Left lung (tissue), 10 donors: ENCODE data around the gene PIK3R5. TPM values are rescaled to one million over a fixed set of nuclear protein-coding genes. Genes with fewer than 3 reads are reported as not detected.

ENCODE experiments used
- ATAC-seq: fragments of 200-7000 bp; cut with Tn5 transposase; one replicate; pipeline ENCODE4 v1.9.1; 2020; ENCODE audit warnings: moderate library complexity
- DNase-seq, 4 donors: peaks; one replicate each; pipeline ENCODE4 v3.0.0-alpha.2; 2013 to 2020
- H3K27ac ChIP-seq, 2 donors: fragments of 200-600 bp; sonication (generic) in 1 of 2; one replicate each; pipeline versions ENCODE4 v1.5.0 to v1.8.0; 2020 to 2021
- H3K27me3 ChIP-seq, 2 donors: fragments of 200-600 bp; sonication (generic) in 1 of 2; one replicate each; pipeline versions ENCODE4 v1.5.0 to v1.8.0; 2020 to 2021
- H3K36me3 ChIP-seq, 2 donors: fragments of 200-600 bp; sonication (generic) in 1 of 2; one replicate each; pipeline versions ENCODE4 v1.5.0 to v1.8.0; 2020 to 2021
- H3K4me1 ChIP-seq, 2 donors: fragments of 200-600 bp; one replicate each; pipeline ENCODE4 v1.8.0; 2021
- H3K4me3 ChIP-seq, 2 donors: fragments of 200-600 bp; sonication (generic) in 1 of 2; one replicate each; pipeline versions ENCODE4 v1.5.0 to v1.8.0; 2020 to 2021; ENCODE audit warnings: mild to moderate bottlenecking in 1 of 2
- H3K9me3 ChIP-seq, 2 donors: fragments of 200-600 bp; sonication (generic) in 1 of 2; one replicate each; pipeline versions ENCODE4 v1.5.0 to v1.8.0; 2020 to 2021
- intact Hi-C, 2 donors: fragments of 100-400 bp; cut with DNase I; formaldehyde crosslinking; loops; one replicate each; pipeline versions ENCODE4 v1.11.2 to v1.14.2; 2022
- polyA plus RNA-seq, 6 donors: library from polyadenylated mRNA; unstranded; fragments of 120-200 nt; gene quantifications; one replicate each; pipeline ENCODE4 v1.2.1, GENCODE V29; 2013; ENCODE audit not compliant: insufficient read length in 6 of 6
- total RNA-seq, 2 donors: library from RNA; stranded (reverse); fragmentation: NEBNext Ultra II Directional; extraction: Animal tissue kit (Norgen Biotek cat#: 25700); gene quantifications; one replicate each; pipeline ENCODE4 v1.2.1, GENCODE V29; 2021
- TF ChIP-seq, protein P1 (sequence below), 2 donors: fragments of 200-600 bp; sonication (generic) in 1 of 2; IDR thresholded peaks; one replicate each; pipeline versions ENCODE4 v1.5.0 to v1.8.0; 2021; ENCODE audit warnings: antibody characterized with exemption in 2 of 2
- donor health status: DM: no; HTN: yes; CAD: no.
- donor health status: DM: no; HTN: no; CAD: no.

The PIK3R5 gene
- total and polyA plus RNA-seq, 8 donors = 1.1 to 84.8 (median 2.0) TPM

DNA sequence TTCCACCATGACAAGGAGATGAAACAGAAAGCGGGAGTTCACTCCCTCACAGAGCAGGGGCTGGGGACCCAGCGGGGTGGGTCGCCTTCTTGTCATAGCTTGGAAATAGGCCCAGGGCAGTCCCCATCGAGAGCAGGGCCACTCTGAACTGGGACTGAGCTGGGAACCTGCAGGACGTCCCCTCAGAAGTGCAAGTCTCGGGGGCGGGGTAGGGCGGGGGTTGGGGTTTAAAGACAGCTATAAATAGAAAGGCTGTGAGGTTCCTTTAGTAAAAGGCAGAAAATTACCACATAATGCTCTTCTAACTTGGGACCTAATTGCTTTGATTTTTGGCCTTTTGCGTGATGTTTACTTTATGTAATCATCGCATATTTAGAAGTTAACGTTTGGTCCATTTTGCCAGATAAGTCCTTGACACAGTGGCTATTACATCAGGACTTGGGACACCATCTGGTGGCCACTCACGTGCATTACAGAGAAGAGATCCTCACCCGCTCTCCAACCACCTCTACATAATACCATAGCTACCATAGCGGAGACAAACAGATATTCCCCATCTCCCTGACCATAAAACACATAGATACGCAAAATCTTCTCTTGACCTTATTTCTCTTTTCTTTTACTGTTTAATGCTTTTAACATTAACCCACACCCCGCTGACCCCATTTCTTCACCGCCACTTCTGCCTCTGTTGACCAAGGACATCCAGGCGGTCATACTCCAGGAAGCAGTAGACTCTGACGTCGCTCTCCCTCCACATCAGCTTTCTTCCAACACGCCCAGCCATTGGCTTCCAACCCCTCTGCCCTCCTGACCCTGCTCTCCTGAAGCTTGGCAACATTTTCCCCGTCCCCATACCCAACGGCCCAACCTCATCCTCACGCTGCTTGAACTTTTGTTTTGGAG lies 70.6 kb downstream of the PIK3R5 start:
- no peaks in the 10 kb centered on the region for H3K9me3 ChIP-seq
- peaks cover 0 to 29% of the 10 kb centered on the region in 2 donors for H3K4me1 ChIP-seq
- H3K27ac ChIP-seq = no peak overlapping the region
- peaks cover 0 to 75% of the 10 kb centered on the region in 2 donors for H3K36me3 ChIP-seq
- H3K4me3 ChIP-seq = no peak overlapping the region
- TF ChIP-seq, protein P1, sequence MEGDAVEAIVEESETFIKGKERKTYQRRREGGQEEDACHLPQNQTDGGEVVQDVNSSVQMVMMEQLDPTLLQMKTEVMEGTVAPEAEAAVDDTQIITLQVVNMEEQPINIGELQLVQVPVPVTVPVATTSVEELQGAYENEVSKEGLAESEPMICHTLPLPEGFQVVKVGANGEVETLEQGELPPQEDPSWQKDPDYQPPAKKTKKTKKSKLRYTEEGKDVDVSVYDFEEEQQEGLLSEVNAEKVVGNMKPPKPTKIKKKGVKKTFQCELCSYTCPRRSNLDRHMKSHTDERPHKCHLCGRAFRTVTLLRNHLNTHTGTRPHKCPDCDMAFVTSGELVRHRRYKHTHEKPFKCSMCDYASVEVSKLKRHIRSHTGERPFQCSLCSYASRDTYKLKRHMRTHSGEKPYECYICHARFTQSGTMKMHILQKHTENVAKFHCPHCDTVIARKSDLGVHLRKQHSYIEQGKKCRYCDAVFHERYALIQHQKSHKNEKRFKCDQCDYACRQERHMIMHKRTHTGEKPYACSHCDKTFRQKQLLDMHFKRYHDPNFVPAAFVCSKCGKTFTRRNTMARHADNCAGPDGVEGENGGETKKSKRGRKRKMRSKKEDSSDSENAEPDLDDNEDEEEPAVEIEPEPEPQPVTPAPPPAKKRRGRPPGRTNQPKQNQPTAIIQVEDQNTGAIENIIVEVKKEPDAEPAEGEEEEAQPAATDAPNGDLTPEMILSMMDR (IDR thresholded peaks at IDR 0.05) = peak; percentile 75 to 85
- DNase-seq (peak in 2 of 4 donors; percentile 51 to 75), ATAC-seq (peak; percentile 93)
- H3K27me3 ChIP-seq = peaks cover 0 to 43% of the 10 kb centered on the region in 2 donors
- intact Hi-C loops = no loop called here

DNA sequence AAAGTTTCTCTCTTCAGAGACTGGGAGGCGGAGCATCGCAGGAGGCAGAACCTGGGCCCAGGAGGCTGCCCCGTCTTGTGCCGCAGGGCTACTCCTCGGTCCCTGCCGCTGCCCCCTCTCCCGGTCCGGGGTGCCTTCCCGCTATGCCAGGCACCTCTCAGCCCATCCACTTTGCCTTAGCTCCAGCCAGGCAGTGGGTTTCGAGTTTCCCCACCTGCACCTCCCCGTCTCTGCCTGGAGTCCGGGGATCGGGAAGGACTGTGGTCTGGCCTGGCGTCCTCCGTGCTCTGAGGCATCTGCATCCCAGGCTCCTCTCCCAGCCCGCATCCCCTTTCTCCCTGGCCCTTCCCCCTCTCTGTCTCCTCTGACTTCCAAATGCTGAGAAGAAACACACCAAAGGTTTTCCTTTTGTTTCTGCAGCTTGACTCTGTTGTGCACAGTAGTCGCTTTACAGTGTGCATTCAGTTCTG lies 71.3 kb downstream of the PIK3R5 start:
- H3K4me1 ChIP-seq = peaks cover 0 to 22% of the 10 kb centered on the region in 2 donors
- TF ChIP-seq, protein P1 (IDR thresholded peaks at IDR 0.05) = no peak
- DNase-seq = no peak
- H3K9me3 ChIP-seq = no peaks in the 10 kb centered on the region
- H3K27ac ChIP-seq = no peak overlapping the region
- peaks cover 0 to 78% of the 10 kb centered on the region in 2 donors for H3K36me3 ChIP-seq
- H3K27me3 ChIP-seq = peaks cover 0 to 37% of the 10 kb centered on the region in 2 donors
- no peak overlapping the region for H3K4me3 ChIP-seq
- no peak for ATAC-seq
- intact Hi-C loops = no loop called here

DNA sequence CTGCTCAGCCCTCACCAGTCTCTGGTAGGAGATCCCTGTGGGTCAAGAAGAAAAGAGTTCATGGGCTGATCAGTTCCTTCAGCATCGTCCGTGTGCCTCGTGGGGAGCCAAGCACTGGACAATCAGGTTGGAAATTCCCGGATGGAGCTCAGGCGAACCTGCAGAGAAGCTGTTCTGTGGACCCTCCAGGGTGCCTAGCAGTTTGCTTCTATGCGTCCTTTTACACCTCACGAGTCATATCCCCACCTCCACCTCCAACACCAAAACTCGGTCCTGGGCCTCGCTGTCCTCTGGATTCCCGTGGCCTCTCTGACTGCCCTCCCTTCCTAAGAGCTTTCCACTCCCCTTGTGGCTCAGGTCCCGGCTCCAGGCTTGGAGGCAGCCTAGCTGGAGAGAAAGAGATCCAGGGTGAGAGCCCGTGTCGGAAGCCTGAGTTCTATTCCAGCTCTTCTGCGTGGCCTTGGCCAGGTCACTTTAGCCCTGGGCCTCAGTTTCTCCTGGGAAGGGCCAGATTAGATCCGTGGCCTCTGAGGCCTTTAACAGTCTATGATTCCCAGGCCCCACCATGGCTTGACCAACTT lies 71.8 kb downstream of the PIK3R5 start:
- ATAC-seq (no peak), DNase-seq (no peak)
- Histone ChIP-seq H3K27me3 (peaks cover 0 to 33% of the 10 kb centered on the region in 2 donors), H3K9me3 (no peaks in the 10 kb centered on the region), H3K4me3 (no peak overlapping the region), H3K36me3 (peaks cover 0 to 80% of the 10 kb centered on the region in 2 donors), H3K4me1 (peaks cover 0 to 17% of the 10 kb centered on the region in 2 donors), H3K27ac (no peak overlapping the region)
- TF ChIP-seq, protein P1 (IDR thresholded peaks at IDR 0.05) = no peak
- intact Hi-C loops = no loop called here

DNA sequence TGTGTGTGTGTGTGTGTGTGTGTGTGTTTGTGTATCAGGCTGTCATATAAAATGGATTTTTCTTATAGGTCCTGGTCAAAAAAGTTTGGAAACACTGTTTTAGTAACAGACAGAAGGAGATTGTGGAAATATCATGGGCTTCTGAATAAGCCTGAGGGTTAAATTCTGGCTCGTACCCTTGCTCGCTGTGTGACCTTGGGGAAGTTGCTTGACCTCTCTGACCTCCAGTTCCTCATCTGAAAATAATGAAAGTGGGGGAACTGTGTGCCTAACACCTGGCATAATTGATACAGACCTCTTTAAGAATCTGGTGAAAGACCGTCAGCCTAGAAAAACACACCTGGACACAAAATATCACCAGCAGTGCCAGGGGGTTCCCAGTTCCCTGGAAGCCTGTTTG lies 72.4 kb downstream of the PIK3R5 start:
- Histone ChIP-seq H3K4me1 (peaks cover 0 to 12% of the 10 kb centered on the region in 2 donors), H3K36me3 (peaks cover 0 to 86% of the 10 kb centered on the region in 2 donors), H3K27me3 (peaks cover 0 to 34% of the 10 kb centered on the region in 2 donors), H3K9me3 (no peaks in the 10 kb centered on the region), H3K27ac (no peak overlapping the region), H3K4me3 (no peak overlapping the region)
- ATAC-seq (no peak), DNase-seq (no peak)
- intact Hi-C loops = no loop called here
- TF ChIP-seq, protein P1 (IDR thresholded peaks at IDR 0.05) = no peak

DNA sequence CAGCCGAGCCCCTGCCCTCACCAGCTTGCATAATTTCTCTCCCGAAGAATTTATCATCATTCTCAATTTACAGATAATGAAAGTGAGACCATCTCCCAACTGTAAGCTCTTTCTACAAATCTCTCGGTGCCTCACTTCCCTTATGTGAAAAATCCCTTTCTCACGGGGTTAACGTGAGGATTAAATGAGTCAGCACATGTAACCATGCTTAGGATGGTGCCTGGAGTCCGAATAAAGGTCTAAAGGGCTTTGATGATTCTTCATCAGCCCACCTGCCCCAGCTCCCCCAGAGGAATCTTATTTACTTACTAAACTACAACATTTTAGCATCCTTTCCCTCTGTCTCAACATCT lies 73.2 kb downstream of the PIK3R5 start:
- TF ChIP-seq, protein P1 (IDR thresholded peaks at IDR 0.05) = no peak
- Histone ChIP-seq H3K9me3 (no peaks in the 10 kb centered on the region), H3K4me1 (peaks cover 0 to 11% of the 10 kb centered on the region in 2 donors), H3K36me3 (peaks cover 0 to 88% of the 10 kb centered on the region in 2 donors), H3K27ac (no peak overlapping the region), H3K4me3 (no peak overlapping the region), H3K27me3 (peaks cover 0 to 33% of the 10 kb centered on the region in 2 donors)
- no peak for DNase-seq
- intact Hi-C loops = no loop called here
- no peak for ATAC-seq
